ENCODE results near the gene RPP30.

- 0 out of 2 replicates have a peak, but pooled peaks have one; percentile 35 for TF ChIP-seq CTCF (conservative IDR thresholded peaks at IDR 0.05)
- no peak for TF ChIP-seq EZH2 (IDR thresholded peaks at IDR 0.05; ENCODE audit: low read depth)
Observed at GRCh38 chr10:90865401-90865800, 6.4 kb upstream of the RPP30 start.

Measured in PC-9 (cell line).